Mesenteric fat pad (tissue), 1 donor: ENCODE measurements around the gene CORO2A. TPM values are rescaled to one million over a fixed set of nuclear protein-coding genes. Genes with fewer than 3 reads are reported as not detected.

Experiments
- DNase-seq: peaks from one replicate; pipeline ENCODE4 v3.0.0-alpha.2; 2020; ENCODE audit warnings: low spot score
- total RNA-seq: library from RNA; stranded (reverse); fragmentation: NEBNext Ultra II Directional; extraction: Animal tissue kit (Norgen Biotek cat#: 25700); gene quantifications from one replicate; pipeline ENCODE4 v1.2.1, GENCODE V29; 2021
- donor health status: DM: yes; HTN: yes; CAD: no.

Gene CORO2A
- total RNA-seq, 1 donor from 2014 or later, result 2.5 TPM

DNA sequence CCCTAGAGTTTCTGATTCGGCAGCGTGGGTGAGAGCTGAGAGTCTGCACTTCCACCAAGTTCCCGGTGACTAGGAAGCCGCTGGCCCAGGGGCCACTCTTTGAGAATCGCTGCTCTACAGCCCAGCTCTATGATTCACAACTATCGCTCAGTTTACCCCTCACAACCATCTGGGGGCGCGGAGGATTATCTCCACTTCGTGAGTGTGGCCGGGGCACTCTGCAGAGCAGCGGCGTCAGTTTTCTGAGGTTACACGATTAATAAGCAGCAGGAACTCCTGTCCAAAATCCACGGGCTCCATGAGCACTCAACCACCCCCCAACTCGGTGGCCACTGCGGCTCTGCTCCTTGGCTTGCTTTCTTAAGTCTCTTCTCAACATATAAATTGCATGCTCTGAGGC, 19.3 kb downstream of the CORO2A start:
- peak; percentile 68 for DNase-seq

- DNase-seq, result peak; percentile 79
Measured at GRCh38 chr9:98172604-98173003, 19.8 kb downstream of the CORO2A start.

DNA sequence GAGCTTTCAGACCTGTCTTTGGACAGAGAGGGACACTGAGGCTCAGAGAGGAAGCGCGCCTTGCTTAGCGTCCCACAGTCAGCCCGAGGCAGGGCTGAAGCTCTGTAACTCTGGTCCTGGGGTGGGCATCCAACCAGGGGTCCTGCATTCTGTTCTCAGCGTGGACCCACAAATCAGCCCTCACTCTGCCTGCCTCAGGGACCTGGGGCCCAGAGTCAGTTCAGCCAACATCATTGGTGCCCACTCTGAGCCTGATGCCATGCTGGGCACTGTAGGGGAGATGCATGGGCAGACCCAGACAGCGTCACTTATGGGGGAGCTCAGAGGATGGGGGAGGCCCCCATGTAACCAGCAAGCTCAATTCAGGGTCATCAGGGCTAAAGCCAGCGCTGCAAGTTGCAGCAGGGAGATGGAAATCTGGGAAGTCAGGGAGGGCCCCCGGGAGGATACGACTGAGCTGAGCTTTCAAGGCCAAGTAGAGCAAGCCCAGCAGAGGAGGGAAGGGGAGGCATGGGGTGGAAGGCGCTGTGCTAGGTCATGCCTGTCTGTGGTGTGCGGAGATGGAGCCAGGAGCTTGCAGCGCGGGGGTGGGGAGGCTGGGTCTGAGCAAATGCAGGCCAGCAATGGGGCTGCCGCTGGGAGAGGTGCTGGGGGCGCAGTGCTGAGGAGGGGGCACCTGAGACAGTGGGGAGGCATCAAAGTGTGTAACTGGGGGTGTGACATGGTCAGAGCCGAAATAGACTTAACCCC, 21.1 kb downstream of the CORO2A start:
- peak; percentile 81 for DNase-seq

GRCh38 chr9:98168941-98169488, 23.4 kb downstream of the CORO2A start:
- DNase-seq, result peak; percentile 89

DNA sequence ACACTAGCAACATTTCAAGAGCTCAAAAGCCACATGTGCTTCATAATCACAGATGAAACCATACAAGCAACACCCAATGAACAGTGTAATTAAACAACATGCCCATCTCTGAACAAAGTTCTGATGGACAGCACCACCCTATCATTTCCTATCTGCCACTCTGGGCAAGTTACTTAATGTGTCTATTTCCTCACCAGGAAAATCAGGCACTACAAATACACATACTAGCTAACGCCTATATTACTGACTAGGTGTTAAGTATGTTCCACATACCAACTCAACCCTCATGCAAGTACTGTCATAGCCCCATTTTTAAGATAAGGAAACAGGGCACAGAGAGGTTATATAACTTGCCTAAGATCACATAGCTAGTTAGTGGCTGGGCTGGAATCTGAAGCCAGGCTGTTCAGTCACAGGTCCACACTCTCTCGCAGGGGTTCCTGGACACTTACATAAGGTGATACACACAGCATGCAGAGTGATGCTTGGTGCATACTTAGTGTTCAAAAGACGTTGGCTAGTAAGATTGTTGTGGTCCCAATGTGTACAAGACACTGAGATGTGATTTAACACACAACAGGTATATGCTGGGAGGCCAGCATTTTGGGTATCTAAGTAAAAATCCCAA, 24.2 kb downstream of the CORO2A start:
- peak; percentile 16 for DNase-seq

GRCh38 chr9:98164912-98165311, 27.5 kb downstream of the CORO2A start:
- peak; percentile 77 for DNase-seq

DNA sequence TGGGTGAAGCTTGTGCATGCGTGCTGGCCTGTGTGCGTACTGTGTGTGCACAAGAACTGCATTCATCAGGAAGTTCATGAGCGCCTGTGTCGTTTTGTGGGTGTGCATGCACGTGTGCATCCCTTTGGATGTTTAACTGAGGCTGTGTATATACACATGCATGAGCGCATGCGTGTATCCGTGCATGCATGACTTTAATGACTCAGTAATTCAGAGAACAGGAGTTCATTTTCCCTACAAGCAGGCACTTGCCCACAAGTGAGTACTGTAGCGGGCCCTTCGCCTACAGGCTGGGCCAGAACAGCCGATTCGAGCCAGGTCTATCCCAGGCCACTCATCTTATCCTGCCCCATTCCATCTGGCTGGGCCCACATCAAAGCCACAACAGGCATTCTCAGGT, 29.8 kb downstream of the CORO2A start:
- DNase-seq, result peak; percentile 76

GRCh38 chr9:98161851-98162250, 30.6 kb downstream of the CORO2A start:
- DNase-seq, result peak; percentile 78

GRCh38 chr9:98159790-98160189, 32.6 kb downstream of the CORO2A start:
- DNase-seq, result peak; percentile 39

- peak; percentile 39 for DNase-seq
Measured at GRCh38 chr9:98159301-98159700, 33.1 kb downstream of the CORO2A start.

DNA sequence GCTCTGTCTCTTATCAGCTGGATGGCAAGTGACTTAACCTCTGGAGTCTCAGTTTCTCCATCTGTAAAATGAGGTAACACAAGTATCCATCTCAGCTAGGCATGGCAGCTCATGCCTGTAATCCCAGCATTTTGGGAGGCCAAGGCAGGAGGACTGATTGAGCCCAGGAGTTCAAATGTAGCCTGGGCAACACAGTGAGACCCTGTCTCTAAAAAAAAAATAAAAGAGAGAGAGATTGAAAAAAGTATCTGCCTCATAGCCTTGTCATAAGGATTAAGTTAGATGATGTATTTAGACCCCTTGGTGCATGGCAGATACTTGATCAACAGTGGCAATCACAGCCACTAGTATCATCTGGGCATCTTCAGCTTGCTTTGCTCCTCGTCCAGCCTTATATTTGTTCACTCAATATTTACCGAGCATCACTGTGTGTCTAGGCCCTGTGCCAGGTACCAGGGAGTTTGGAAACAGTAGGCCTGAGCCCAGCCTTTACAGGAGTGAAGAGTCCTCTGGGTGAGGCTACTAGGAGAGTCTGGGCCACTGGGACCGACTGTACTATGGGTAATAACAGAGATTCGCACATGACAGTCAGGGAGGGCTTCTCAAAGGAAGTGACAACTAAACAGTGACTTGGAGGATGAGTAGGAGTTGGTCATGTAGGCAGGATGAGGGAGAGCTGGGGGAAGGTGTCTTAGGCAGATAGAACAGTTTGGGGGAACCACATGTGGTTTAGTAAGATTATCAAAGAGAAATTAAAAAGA, 34.2 kb downstream of the CORO2A start:
- peak; percentile 55 for DNase-seq

GRCh38 chr9:98157372-98157771, 35.1 kb downstream of the CORO2A start:
- DNase-seq, result peak; percentile 72

- no peak for DNase-seq
Measured at GRCh38 chr9:98154678-98155077, 37.8 kb downstream of the CORO2A start.

DNA sequence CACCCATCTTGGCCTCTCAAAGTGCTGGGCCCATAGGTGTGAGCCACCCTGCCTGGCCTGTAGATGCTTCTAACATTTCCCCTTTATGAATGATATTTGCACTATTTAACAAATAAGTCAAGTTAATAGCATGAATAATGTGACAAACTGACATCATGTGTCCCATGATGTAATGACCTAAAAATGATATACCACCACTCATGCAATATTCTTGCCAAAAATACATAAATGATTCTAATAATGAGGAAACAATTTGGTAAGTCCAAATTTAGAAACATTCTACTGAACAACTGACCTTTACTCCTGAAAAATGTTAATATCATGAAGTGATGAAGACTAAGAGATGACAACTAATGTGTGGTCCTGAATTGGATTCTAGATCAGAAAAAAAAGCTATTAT, 39.9 kb downstream of the CORO2A start:
- DNase-seq, result no peak

DNA sequence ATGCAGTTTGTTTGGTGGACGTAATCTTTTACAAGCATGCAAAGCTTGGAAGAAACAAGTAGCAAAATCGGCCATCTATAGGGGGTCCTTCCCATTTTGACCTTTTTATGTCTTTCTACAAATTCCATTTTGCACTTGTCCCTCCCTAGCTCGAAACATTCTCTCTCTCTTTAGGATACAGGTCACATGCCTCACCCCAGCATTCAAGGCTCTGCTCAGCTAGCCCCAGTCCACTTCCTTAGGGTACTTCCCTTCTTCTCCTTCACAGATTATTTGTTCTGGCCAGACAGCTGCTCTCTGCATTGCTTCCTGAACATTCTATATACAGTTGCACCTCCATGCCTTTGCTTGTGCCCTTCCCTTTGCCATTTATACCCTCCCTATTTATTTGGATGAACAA, 41.7 kb downstream of the CORO2A start:
- no peak for DNase-seq

GRCh38 chr9:98150164-98150563, 42.3 kb downstream of the CORO2A start:
- peak; percentile 60 for DNase-seq

- DNase-seq, result peak; percentile 51
Measured at GRCh38 chr9:98149422-98149821, 43.0 kb downstream of the CORO2A start.

GRCh38 chr9:98148486-98148885, 44.0 kb downstream of the CORO2A start:
- DNase-seq, result no peak

- no peak for DNase-seq
Measured at GRCh38 chr9:98147582-98147981, 44.9 kb downstream of the CORO2A start.

DNA sequence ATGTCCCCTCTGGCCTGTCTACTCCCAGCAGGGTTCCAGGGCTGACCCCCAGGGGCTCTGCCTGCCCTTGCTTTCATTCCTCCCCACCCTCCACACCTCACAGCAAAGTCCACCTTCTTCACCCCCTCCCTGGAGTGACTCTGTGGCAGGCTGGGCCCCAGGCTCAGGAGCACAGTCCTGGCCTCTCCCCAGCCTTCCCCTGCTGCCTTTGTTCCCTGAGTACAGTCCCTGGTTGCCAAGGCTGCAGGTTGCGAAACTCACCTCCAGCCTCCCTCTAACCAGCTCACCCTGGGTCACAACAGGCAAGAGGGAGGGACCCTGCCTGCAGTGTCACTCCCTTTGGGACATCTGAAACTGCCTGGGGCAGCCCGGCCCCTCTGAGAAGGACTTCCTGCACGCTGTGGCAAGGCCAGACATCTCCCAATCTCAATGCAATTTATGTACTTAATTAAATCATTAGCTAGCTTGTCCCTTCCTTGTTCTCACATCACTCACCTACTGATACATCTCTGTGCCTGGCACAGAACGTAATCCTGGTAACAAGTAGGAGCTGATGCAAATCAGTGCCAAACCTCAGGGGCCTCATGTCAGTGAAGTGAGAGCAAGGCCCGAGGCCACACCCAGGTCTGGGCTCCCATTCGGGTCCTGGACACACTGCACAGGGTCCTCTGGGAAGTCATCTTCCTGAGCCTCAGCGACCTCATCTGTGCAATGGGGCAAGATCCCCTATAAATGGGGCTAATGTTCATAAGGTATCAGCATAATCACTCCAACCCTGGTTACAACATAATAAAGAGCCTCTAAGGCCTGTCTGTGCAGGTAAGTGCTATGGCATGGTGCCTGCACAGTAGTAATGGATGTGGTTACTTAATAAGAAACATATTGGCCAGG, 46.1 kb downstream of the CORO2A start:
- DNase-seq, result peak; percentile 87

DNA sequence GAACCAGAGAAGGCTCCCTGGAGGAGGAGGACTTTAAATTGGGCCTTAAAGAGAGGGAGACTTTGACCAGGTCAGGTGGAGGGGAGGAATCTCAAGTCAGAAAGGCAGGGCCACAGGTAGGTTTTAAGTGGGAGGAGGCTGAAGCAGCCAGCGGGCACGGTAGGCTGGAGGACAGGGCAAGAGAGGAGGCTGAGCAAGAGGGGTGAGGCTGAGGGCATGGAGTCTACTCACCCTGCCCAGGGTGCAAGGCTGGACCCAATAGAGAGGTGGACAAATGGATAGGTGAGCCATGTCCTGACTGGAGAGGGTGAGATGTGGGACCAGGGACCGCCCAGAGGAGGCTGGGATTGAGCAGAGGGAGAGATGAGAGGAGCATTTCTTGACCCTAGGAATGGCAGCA, 47.8 kb downstream of the CORO2A start:
- DNase-seq, result peak; percentile 72
